Heart right ventricle (tissue), 16 donors: ENCODE measurements around the gene ABHD2. TPM values are rescaled to one million over a fixed set of nuclear protein-coding genes. Genes with fewer than 3 reads are reported as not detected.
A peak's percentile ranks its signal among the peaks of the same experiment; 100 is the strongest.

Experiments
- ATAC-seq, 8 donors: fragments of 200-7000 bp; cut with Tn5 transposase; one replicate each; pipeline ENCODE4 v1.9.1; 2020; ENCODE audit warnings: mild to moderate bottlenecking in 8 of 8, moderate library complexity in 8 of 8, moderate number of reproducible peaks in 1 of 8
- DNase-seq, 2 donors: peaks; one replicate each; pipeline ENCODE4 v3.0.0-alpha.2; 2020
- H3K27ac ChIP-seq, 10 donors: fragments of 200-600 bp; sonication (generic) in 2 of 10; one replicate each; pipeline versions ENCODE4 v1.5.0 to v1.8.0; 2020 to 2022; ENCODE audit warnings: mild to moderate bottlenecking in 3 of 10
- H3K27me3 ChIP-seq, 7 donors: fragments of 200-600 bp; one replicate each; pipeline ENCODE4 v1.8.0; 2021 to 2022; ENCODE audit warnings: mild to moderate bottlenecking in 2 of 7
- H3K36me3 ChIP-seq, 9 donors: fragments of 200-600 bp; sonication (generic) in 1 of 9; one replicate each; pipeline versions ENCODE4 v1.5.0 to v1.8.0; 2020 to 2022; ENCODE audit warnings: mild to moderate bottlenecking in 2 of 9
- H3K4me1 ChIP-seq, 9 donors: fragments of 200-600 bp; sonication (generic) in 1 of 9; one replicate each; pipeline versions ENCODE4 v1.5.0 to v1.8.0; 2020 to 2022; ENCODE audit warnings: mild to moderate bottlenecking in 4 of 9
- H3K4me3 ChIP-seq, 10 donors: fragments of 200-600 bp; sonication (generic) in 2 of 10; one replicate each; pipeline versions ENCODE4 v1.5.0 to v1.8.0; 2020 to 2022; ENCODE audit warnings: mild to moderate bottlenecking in 7 of 10, moderate library complexity in 2 of 10
- H3K9me3 ChIP-seq, 11 donors: fragments of 200-600 bp in 10 of 11; sonication (generic) in 2 of 11; one replicate each; pipeline versions ENCODE4 v1.5.0 to v1.8.0; 2013 to 2022; ENCODE audit warnings: mild to moderate bottlenecking in 2 of 11, control low read depth in 1 of 11, moderate library complexity in 1 of 11
- WGBS, 2 donors: extraction: QIAGEN DNeasy Blood & Tissue Kit; methylation state at CpG; one replicate each; pipeline ENCODE4 v1.1.7; 2013; ENCODE audit warnings: inconsistent platforms in 1 of 2; 5-methylcytosine and 5-hydroxymethylcytosine counted together
- intact Hi-C, 10 donors: fragments of 100-400 bp; cut with DNase I; formaldehyde crosslinking; loops; one replicate each; pipeline versions ENCODE4 v1.11.1 to v1.14.2; 2022
- polyA plus RNA-seq, 2 donors: library from polyadenylated mRNA; stranded (reverse); fragments of 200-250 nt; gene quantifications; one replicate each; pipeline ENCODE4 v1.2.3, GENCODE V29; 2013
- total RNA-seq, 10 donors: library from RNA; stranded (reverse); fragmentation: NEBNext Ultra II Directional in 3 of 10; extraction: Animal tissue kit (Norgen Biotek cat#: 25700) in 3 of 10; gene quantifications; one replicate each; pipeline versions ENCODE4 v1.2.1 to v1.2.4, GENCODE V29; 2021 to 2023
- TF ChIP-seq, protein P1 (sequence below), 9 donors: fragments of 200-600 bp; sonication (generic) in 2 of 9; IDR thresholded peaks; one replicate each; pipeline versions ENCODE4 v1.5.0 to v1.8.0; 2021 to 2022; ENCODE audit warnings: antibody characterized with exemption in 9 of 9, mild to moderate bottlenecking in 5 of 9, moderate library complexity in 1 of 9
- donor health status: Arrhythmogenic right ventricular cardiomyopathy.
- donor health status: ischemic (EF 13 %, LVEDD 7.1; RV severe dilation, severe dysfunction).
- donor health status: healthy with polysubstance abuse.
- donor health status: DM: no; HTN: yes; CAD: no.
- donor health status: DM: no; HTN: no; CAD: no.
- donor health status: ischemic (EF 25% LVEDD 6.9; RV normal size, moderate dysfunction).
- donor health status: ischemic (EF 25% LVEDD 5.7; RV mildly dilated, moderate dysfunction).
- donor health status: healthy.
- donor health status: DM: yes; HTN: yes; CAD: no.
- donor health status: Ischemic cardiomyopathy.
- donor health status: ischemic (EF 35%, LVEDD 5.7; RV mildly dilated, moderate dysfunction).
- donor health status: nonischemic (EF 11% LVEDD 7.7; RV severe dilation, severe dysfunction).
- donor health status: DM: yes; HTN: yes; CAD: no.
- donor health status: PGD.
- donor health status: ischemic (EF 29% LVEDD 5.4; RV normal size, mild dysfunction).
- donor health status: nonischemic (EF 23%, LVEDD 6.1; RV moderate dilation, normal function).

Gene ABHD2
- total and polyA plus RNA-seq, 12 donors, result 9.1 to 201 (median 119) TPM

DNA sequence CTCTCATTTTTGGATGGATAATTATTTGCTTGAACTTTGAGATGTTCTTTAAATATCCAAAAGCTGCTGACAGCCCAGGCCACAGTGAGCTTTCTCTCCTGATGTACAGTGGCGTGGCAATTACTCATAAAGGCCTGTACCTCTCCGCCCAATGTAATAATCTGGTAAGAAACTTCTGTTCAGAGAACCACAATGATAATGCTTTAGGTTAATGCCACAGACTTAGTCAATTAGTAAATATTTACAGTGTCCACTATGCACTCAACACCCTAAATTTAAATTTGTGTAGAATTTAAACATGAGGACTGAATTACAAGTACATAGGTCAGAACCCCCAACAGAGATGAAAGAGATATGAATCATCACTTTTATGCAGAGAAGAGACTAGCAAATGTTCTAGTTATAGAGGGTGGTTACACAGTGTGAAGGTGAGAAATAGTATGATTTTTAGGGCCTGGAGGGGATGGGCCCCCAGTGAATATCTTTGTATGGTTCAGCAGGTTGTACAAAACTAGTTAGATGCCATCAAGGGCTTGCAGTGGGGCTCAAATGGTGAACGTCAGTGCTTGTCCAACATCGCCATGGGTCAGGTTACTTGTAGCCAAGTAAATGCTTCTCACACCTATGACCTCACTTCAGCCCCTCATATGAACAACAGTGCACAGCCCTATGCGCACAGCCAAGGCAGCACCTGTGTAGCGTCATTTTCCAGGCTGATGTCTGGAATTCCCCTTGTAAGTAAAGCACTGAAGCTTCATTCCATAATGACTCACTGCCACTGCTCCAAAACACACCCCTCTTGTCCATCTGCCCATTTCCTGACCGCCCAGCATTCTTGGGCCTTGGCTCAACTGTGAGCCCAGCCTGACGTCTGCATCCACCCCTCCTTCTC lies 13.3 kb downstream of the ABHD2 start:
- Histone ChIP-seq H3K4me1 (peaks cover 20 to 98% (median 89%) of the 10 kb centered on the region in 9 donors), H3K4me3 (no peak overlapping the region), H3K27me3 (no peaks in the 10 kb centered on the region), H3K27ac (peak overlapping the region in 9 of 10 donors; percentile 74 to 98 (median 84)), H3K9me3 (no peaks in the 10 kb centered on the region), H3K36me3 (peaks cover 0 to 50% (median 3%) of the 10 kb centered on the region in 9 donors)
- DNase-seq (peak; percentile 54 to 82), ATAC-seq (peak; percentile 76 to 90 (median 84))
- intact Hi-C loops, result loop anchor here in 1 of 10 donors (5.0 kb wide), 1 partner anchor 36 kb away; no protein-coding TSS in a partner anchor
- TF ChIP-seq, protein P1, sequence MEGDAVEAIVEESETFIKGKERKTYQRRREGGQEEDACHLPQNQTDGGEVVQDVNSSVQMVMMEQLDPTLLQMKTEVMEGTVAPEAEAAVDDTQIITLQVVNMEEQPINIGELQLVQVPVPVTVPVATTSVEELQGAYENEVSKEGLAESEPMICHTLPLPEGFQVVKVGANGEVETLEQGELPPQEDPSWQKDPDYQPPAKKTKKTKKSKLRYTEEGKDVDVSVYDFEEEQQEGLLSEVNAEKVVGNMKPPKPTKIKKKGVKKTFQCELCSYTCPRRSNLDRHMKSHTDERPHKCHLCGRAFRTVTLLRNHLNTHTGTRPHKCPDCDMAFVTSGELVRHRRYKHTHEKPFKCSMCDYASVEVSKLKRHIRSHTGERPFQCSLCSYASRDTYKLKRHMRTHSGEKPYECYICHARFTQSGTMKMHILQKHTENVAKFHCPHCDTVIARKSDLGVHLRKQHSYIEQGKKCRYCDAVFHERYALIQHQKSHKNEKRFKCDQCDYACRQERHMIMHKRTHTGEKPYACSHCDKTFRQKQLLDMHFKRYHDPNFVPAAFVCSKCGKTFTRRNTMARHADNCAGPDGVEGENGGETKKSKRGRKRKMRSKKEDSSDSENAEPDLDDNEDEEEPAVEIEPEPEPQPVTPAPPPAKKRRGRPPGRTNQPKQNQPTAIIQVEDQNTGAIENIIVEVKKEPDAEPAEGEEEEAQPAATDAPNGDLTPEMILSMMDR (IDR thresholded peaks at IDR 0.05), result no peak
- 43 to 51% methylated on average over 8 of the region's 8 CpGs for WGBS, 2 donors

DNA sequence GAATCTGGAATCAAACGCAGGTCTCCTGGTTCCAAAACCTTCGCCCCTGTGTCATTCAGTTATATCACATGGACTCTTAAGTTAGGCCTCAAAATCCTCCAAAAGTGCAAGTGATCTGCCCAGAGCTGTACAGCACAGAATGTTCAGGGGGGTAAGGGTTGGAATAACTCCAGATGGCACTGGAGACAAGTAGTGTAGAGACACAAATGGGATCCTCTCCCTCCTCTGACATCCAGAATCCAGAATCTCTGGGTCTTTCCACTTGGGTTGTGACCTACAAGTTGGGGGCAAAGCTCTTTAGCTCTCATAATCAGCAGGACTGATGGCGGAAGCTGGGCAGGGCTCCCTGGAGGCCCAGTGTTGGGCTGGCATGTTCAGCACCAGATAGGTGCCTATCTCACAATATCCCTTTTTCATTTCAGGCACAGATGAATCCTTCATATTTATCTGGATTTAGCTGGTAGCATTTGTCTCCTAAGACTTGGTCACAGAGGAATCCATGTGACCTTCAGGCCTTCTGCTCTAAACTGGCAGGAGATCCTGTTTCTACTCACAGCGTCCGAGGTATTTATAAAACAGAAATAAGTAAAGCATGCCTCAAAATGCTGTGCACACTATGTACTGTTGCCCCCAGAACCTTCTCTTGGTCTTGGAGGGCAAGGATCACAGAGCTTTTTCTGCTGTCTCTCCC lies 15.4 kb downstream of the ABHD2 start:
- 50 to 58% methylated on average over 5 of the region's 5 CpGs for WGBS, 2 donors
- no peak overlapping the region for H3K4me3 ChIP-seq
- peak overlapping the region; percentile 74 to 98 (median 85) for H3K27ac ChIP-seq
- no peaks in the 10 kb centered on the region for H3K9me3 ChIP-seq
- H3K4me1 ChIP-seq, result peaks cover 13 to 97% (median 85%) of the 10 kb centered on the region in 9 donors
- no peaks in the 10 kb centered on the region for H3K27me3 ChIP-seq
- peak in 3 of 8 donors; percentile 2 to 18 (median 10) for ATAC-seq
- TF ChIP-seq, protein P1 (IDR thresholded peaks at IDR 0.05), result no peak
- no peak for DNase-seq
- intact Hi-C loops, result loop anchor here in 2 of 10 donors (2.0 to 5.0 kb wide), 2 partner anchors 13 to 34 kb away; no protein-coding TSS in a partner anchor
- peaks cover 0 to 68% (median 6%) of the 10 kb centered on the region in 9 donors for H3K36me3 ChIP-seq

DNA sequence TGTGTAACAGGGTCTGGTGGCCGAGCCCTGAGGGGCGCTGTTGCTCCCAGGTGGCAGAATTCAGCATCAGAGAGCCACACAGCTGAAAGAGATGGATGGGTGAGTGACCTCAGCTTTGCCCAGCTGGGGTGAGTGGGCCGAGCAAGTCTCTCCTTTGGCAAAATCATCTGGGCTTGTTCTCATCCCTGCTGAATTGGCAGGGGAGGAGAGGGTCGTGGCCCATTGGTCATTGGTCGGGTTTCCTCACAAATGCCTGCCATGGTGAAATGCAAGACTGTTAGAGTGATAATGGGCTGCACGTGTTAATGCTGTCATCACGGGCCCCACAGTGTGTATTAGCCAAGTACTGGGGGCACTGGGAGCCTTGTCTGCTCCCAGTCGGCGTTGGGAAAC lies 15.9 kb downstream of the ABHD2 start:
- Histone ChIP-seq H3K9me3 (no peaks in the 10 kb centered on the region), H3K4me3 (peak overlapping the region in 6 of 10 donors; percentile 6 to 32 (median 24)), H3K4me1 (peaks cover 13 to 98% (median 90%) of the 10 kb centered on the region in 9 donors), H3K27me3 (no peaks in the 10 kb centered on the region), H3K27ac (peak overlapping the region; percentile 74 to 98 (median 85)), H3K36me3 (peaks cover 0 to 67% (median 6%) of the 10 kb centered on the region in 9 donors)
- TF ChIP-seq, protein P1 (IDR thresholded peaks at IDR 0.05), result no peak
- intact Hi-C loops, result loop anchor here in 2 of 10 donors (2.0 to 5.0 kb wide), 2 partner anchors 13 to 33 kb away; no protein-coding TSS in a partner anchor
- ATAC-seq, result peak in 6 of 8 donors; percentile 26 to 87 (median 52)
- DNase-seq, result no peak
- 67 to 68% methylated on average over 9 of the region's 9 CpGs for WGBS, 2 donors

DNA sequence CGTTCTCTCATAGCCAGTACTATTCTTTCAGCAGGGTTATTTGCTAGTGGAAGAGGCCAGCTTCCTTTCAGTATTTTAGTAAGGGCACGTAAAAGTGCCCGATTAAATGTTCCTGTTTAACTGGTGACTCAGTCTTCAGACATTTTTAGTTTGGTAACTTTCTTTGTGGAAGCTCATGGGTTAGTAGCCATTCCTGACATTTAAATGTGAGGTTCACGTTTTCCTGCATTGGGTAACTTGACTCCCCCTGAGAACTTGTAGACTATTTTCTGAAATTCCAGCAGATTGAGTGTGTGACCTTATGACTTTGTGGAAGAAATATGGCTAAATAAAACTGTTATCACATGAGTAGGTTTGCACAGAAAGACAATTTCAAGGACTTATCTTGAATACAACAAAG lies 16.9 kb downstream of the ABHD2 start:
- Histone ChIP-seq H3K4me3 (peak overlapping the region in 7 of 10 donors; percentile 1 to 32 (median 21)), H3K9me3 (no peaks in the 10 kb centered on the region), H3K36me3 (peaks cover 0 to 57% (median 6%) of the 10 kb centered on the region in 9 donors), H3K4me1 (peaks cover 13 to 98% (median 82%) of the 10 kb centered on the region in 9 donors), H3K27me3 (no peaks in the 10 kb centered on the region), H3K27ac (peak overlapping the region; percentile 74 to 98 (median 85))
- WGBS, 2 donors, result 39 to 42% methylated on average over 4 of the region's 4 CpGs
- DNase-seq (no peak), ATAC-seq (peak in 6 of 8 donors; percentile 20 to 56 (median 38))
- intact Hi-C loops, result loop anchor here in 1 of 10 donors (2.0 kb wide), 1 partner anchor 14 kb away; no protein-coding TSS in a partner anchor
- TF ChIP-seq, protein P1 (IDR thresholded peaks at IDR 0.05), result no peak
